OCI-M2 (cell line): ENCODE results near the gene SDK1.
"Not testable (repeated sequence)": the region's sequence is repeated elsewhere in the genome, so short reads cannot be mapped to it uniquely, and the experiment has no call there.

Experiments used
- DNase-seq: peaks from one replicate; lab custom pipeline; 2025; ENCODE audit not compliant: unreplicated experiment; lab: John Stamatoyannopoulos, UW

Gene SDK1

GRCh38 chr7:4233621-4234497 lies 932.8 kb downstream of the SDK1 start:
- no peak for DNase-seq

DNA sequence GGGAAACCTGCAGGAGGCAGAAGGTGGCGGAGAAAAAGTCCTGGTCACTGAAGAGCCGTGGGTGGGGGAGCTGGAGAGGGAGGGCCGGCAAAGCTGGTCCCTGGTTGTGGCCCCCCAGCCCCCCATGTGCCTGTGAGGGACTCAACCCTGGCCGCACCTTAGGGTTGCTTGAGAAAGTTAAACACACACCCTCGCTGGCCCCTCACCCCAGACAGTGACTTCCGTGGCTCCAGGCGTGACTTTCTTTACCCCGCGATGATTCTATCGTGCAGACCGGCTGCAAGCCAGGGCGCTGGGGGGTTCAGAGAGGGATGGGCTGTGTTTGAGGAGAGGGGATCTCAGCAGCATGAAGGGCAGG lies 933.4 kb downstream of the SDK1 start:
- no peak for DNase-seq

GRCh38 chr7:4234886-4235285 lies 933.8 kb downstream of the SDK1 start:
- no peak for DNase-seq

- no peak for DNase-seq
Measured at GRCh38 chr7:4235596-4235995, 934.5 kb downstream of the SDK1 start.

DNA sequence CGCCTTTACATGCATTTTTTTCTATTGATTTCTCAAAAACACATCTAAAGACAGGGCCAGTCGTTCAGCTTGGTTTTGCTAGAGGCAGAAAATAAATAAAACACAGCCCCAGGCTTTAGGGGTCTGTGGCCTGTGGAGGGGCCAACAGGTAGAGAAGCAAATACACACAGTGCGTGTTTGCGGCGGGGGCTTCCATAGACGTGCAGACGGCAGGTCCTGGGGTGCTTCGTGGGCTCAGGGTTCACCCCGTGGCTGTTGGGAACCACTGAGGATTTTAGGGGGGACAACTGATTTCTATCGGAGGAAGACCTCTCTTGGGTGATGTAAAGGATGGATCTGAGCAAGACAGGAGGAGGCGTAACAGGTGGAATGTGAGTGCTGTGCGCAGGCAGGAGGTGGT lies 935.3 kb downstream of the SDK1 start:
- DNase-seq = no peak

DNA sequence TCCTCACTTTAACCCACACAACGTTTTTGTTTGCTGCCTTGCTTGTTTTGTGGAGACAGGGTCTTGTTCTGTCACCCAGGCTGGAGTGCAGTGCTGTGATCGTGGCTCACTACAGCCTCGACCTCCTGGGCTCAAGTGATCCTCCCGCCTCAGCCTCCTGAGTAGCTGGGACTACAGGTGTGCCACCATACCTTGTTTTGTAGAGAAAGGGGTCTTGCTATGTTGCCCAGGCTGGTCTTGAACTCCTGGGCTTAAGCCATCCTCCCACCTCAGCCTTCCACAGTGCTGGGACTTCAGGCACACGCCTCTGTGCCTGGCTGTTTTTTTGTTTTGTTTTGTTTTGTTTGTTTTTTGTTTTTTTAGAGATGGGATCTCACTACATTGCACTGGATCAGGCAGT lies 935.8 kb downstream of the SDK1 start:
- DNase-seq = not testable (repeated sequence)

- no peak for DNase-seq
Measured at GRCh38 chr7:4237296-4238235, 936.5 kb downstream of the SDK1 start.

GRCh38 chr7:4238861-4239260 lies 937.8 kb downstream of the SDK1 start:
- no peak for DNase-seq

GRCh38 chr7:4240042-4240441 lies 939.0 kb downstream of the SDK1 start:
- DNase-seq = no peak

- DNase-seq = no peak
Measured at GRCh38 chr7:4240520-4241303, 939.7 kb downstream of the SDK1 start.

DNA sequence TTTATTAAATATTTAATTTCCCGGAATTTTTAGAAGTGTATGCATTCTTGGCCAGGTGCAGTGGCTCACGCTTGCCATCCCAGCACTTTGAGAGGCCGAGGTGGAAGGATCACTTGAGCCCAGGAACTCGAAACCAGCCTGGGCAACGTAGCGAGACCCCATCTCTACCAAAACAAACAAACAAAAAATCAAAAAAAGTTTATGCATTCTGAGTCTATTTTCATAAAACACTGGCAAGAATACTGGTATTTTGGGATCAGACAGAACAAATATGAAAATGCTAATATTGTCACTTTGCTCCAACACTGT lies 940.2 kb downstream of the SDK1 start:
- no peak for DNase-seq

DNA sequence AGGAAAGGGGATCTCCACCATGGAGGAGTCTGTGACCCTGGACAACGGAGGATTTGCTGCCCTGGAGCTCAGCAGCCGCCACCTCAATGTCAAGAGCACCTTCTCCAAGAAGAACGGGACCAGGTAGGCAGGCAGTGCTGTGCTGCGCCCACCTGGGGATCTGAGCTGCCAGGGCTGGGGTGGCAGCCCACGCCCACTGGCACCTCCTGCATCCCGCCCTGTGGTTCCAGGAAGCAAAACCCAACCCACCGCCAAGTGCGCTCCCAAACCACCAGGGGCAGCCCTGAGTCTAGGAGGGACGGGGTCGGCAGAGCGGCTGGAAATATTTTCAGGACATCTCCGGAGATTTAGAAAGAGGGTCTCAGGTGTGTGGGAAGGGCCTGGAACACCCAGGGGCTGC lies 940.7 kb downstream of the SDK1 start:
- no peak for DNase-seq

DNA sequence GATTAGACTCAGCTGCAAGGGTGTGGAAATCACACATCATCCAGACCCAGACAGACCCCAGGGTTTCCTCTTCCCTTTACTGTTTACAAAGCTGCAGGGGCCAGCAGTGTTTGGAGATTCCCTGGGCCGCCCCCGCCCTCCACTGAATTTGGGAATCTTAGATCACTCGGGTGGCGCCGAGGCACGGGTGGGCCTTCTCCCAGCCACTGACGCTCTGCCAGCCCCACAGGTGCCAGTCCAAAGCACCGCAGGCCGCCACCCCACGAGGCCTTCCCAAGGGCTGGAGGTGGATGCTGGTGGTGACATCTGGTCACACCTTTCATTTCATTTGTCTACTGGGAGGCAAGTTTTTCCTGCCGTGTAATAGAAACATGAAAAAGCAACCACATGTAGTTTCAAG lies 941.7 kb downstream of the SDK1 start:
- DNase-seq = no peak

DNA sequence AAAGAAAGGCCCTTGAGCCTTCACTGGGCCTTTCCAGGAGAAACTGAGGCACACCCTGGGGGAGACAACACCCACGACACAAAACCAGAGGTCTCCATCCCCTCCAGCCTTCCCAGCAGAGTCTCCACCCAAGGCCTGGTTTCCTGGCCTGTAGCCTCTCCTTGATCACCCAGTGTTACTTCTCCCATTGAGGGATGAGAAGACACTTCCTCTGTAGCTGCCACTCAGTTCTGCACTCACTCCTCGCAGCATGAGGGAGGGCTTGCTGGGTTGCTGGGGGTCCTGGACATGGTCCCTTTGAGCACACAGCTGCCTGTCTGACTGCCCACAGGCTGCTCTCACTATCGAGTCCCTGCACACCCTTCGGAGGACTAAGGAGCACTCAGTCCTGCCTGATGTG lies 943.0 kb downstream of the SDK1 start:
- DNase-seq = no peak

GRCh38 chr7:4244635-4245034 lies 943.6 kb downstream of the SDK1 start:
- DNase-seq = no peak

GRCh38 chr7:4245135-4245865 lies 944.2 kb downstream of the SDK1 start:
- DNase-seq = no peak

DNA sequence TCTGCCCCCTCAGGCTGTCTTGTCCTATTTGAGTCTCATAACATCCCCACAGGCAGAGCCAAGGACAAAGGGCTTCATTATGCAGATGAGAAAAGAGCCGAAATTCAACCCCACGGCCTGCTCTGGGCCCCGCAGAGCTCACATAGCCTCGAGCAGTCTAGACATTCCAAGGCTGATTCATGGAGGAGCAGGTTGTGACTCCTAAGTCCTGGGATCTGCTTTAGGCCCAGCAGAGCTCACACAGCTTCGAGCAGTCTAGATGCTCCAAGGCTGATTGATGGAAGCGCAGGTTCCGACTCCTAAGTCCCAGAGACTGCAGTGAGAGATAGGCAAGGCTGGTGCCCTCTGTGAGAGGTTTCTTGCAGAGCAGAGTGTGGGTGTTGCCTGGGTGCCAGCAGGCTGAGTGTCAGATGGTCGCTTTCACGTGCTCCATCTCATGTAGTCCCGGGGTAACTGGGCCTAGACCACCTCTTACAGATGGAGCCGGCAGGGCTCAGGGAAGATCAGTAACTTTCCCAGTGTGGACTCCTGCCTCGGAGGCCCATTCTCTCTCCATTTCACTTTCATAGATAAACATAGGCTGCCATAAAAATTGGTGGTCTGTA lies 944.9 kb downstream of the SDK1 start:
- DNase-seq = no peak

DNA sequence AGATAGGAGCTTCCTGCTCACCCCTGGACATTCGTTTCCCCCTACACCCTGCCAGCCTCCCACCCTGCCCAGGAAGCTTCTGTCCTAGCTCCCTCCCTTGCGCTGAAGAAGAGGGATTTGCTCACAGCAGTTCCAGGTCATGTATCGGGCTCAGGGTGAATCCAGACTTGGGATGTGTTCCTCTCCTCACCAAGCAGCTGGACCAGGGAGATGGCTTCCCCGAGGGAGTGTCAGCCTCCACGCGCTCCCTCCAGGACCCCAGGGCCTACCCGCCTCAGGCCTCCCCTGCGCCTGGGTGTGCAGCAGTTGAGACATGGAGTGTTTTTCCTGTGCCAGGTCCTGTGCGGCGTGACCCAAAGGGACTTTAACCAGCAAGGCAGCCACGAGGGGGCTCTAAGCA lies 945.5 kb downstream of the SDK1 start:
- no peak for DNase-seq

DNA sequence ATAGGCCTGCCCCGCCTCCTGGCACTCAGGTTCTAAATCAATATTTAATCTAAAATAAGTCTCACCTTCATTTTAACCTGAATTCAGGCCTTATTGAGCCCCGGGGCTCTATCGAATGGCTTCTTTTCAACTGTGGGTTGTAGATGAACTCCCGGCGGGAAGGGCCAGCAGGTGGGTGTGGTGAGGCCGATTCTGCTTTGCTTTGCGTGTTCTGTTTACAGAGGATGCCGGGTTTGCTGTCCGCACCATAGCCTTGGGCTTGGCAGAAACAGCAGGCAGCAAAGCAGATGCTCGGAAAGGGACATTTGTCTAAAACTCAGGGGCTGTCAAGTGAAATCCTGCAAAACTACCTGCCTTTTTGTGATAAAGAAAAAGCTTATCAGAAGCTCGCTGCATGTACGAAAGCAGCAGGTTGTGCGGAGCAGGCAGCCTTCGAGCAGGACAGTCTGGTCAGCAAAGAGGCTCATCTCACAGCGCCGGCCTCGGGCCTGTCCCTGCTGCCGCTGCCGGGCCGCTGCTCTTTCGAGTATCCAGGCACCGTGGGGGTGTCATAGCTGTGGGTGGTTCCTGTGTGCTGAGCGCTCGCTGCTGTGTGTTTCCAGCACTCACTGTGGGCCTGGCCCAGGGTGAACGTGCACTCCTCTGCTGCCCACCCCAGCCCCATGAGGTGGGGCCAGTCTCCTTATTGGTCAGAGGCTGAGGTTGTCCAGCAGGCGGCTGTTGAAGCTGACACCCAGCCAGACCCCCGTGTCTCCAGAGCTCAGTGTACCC lies 946.2 kb downstream of the SDK1 start:
- no peak for DNase-seq

DNA sequence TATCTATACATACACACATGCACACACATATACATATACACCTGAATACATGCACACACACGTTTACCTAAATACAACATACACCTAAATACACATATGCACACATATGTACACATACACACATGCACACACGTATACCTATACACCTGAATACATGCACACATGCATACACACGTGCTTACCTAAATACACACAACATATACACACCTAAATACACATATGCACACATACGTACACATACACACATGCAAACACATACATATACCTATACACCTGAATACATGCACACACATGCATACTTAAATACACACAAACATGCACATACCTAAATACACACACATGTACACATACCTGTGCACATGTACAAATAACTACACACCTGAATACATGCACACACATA lies 947.2 kb downstream of the SDK1 start:
- DNase-seq = no peak
